Stimulated activated naive CD8-positive, alpha-beta T cell treated with anti-CD3 and anti-CD28 coated beads, Interleukin-15, Interleukin-2, amounts not matched to agents 100 ng/mL and 50 ng/mL, for 24 hours (primary cell): ENCODE results near the gene ITGA3.
"Not testable (repeated sequence)": the region's sequence is repeated elsewhere in the genome, so short reads cannot be mapped to it uniquely, and the experiment has no call there.

Experiments used
- H3K27ac Mint-ChIP-seq: one replicate; pipeline ENCODE4 v1.8.0; 2021; ENCODE audit warnings: mild to moderate bottlenecking, mixed read lengths
- H3K27me3 Mint-ChIP-seq: one replicate; pipeline ENCODE4 v1.8.0; 2021; ENCODE audit warnings: mixed read lengths
- H3K36me3 Mint-ChIP-seq: one replicate; pipeline ENCODE4 v1.8.0; 2021; ENCODE audit warnings: low read depth, mixed read lengths
- H3K4me1 Mint-ChIP-seq: one replicate; pipeline ENCODE4 v1.8.0; 2021; ENCODE audit warnings: low read depth, mixed read lengths
- H3K4me3 Mint-ChIP-seq: one replicate; pipeline ENCODE4 v1.8.0; 2021; ENCODE audit warnings: mild to moderate bottlenecking, mixed read lengths
- H3K9me3 Mint-ChIP-seq: one replicate; pipeline ENCODE4 v1.8.0; 2021; ENCODE audit warnings: mixed read lengths

ITGA3 gene

DNA sequence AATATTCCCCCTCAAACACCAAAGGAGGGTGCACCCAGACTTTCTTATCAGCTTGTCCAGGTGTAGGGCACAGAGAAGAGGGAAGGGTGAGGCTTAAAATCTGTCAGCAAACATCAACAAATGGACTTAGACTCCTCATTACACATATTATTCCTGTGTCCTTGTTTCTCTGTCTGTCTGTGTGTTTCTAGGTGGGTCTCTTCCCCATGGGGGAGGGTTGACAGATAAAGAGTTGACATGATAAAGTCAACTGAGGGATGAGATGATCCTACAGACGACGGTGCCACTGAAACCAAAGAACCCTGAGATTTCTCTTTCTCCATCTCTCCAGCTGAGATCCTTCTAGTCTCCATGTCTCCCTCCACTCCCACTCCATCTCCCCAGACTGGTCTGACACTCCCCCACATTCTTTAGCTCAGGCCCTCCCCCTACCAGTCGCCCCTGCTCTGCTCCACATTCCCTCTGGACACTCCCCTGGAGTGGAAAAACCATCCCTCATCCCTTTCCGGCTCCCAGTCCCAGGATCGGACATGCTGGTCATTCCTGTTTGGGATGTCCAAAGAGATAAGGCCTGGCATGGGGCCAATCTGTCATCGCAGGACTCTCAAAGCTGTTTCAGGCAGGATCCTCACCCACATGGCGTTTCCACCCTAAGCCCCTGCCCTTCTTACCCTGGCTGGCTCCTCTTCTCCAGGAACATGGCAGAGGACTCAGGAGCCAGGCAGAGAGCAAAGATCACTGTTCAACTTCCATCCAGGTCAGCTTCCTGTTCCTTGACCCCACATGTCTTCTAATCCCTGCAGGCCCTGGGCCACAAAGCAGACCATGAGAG, 2.9 kb upstream of the ITGA3 start:
- Mint-ChIP-seq H3K4me1 (peaks cover 46% of the 10 kb centered on the region), H3K27ac (no peak overlapping the region), H3K9me3 (no peaks in the 10 kb centered on the region), H3K36me3 (no peaks in the 10 kb centered on the region), H3K4me3 (no peak overlapping the region), H3K27me3 (peaks cover 23% of the 10 kb centered on the region)

DNA sequence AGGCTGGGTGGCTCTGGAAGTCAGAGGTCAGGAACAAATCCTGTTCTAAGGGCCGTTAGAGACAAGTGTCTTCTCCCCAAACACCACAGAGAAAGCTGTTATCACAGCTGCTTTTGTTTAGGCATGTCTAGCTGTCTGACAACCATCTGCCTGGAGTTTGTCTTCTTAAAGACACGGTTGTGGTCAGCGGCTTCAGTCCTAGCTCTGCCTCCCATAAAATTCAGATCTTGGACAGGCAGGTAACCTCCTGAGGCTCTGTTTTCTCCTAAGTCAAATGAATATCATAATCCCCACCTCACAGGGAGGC, 2.3 kb upstream of the ITGA3 start:
- Mint-ChIP-seq H3K4me1 (peaks cover 45% of the 10 kb centered on the region), H3K27ac (no peak overlapping the region), H3K4me3 (no peak overlapping the region), H3K36me3 (no peaks in the 10 kb centered on the region), H3K9me3 (no peaks in the 10 kb centered on the region), H3K27me3 (peaks cover 23% of the 10 kb centered on the region)

DNA sequence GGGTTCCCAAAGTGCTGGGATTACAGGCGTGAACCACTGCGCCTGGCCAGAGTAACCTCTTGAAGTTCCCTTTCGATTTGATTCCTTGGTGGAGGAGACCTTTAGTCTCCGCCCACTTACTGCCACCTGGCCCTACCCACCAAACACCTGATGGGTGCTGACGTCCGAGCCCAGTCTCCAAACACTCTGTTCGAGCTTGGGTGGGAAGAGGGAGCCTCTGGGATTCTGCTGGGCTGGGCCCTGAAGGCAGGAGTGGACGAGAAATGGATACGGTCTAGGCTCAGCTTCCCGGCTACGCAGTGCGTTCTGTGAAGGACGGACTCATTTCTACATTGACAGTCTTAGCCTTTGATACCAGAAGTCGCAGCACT, 870 bp upstream of the ITGA3 start:
- peak overlapping the region; percentile 84 for H3K4me3 Mint-ChIP-seq
- H3K27ac Mint-ChIP-seq: no peak overlapping the region
- no peaks in the 10 kb centered on the region for H3K36me3 Mint-ChIP-seq
- no peaks in the 10 kb centered on the region for H3K9me3 Mint-ChIP-seq
- H3K4me1 Mint-ChIP-seq: peaks cover 45% of the 10 kb centered on the region
- peaks cover 17% of the 10 kb centered on the region for H3K27me3 Mint-ChIP-seq

DNA sequence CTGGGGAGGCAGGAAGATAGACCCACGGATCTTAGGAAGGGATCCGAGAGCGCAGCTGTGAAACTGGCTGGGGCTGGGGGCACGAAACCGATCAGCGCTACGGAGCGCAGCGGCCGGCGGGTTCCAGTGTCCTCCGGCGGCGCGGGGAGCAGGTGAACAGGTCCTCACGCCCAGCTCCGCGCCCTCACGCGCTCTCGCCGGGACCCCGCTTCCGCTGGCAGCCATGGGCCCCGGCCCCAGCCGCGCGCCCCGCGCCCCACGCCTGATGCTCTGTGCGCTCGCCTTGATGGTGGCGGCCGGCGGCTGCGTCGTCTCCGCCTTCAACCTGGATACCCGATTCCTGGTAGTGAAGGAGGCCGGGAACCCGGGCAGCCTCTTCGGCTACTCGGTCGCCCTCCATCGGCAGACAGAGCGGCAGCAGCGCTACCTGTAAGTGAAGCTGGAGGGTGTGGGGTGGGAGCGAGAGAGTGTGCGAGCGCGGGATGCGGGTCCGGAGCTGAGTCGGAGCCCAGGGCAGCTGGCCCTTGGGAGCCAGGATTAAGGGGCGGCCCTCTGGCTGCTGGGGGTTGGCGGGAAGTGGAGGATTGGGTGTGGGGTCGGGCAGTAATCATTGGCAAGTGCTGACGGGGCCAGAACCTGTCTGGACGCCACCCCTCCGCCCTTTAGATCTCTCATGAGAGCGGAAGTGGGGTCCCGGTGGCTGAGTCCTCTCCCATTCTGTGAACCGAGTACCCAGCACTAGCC, 479 bp downstream of the ITGA3 start:
- Mint-ChIP-seq H3K27me3 (peaks cover 17% of the 10 kb centered on the region), H3K9me3 (no peaks in the 10 kb centered on the region), H3K36me3 (no peaks in the 10 kb centered on the region), H3K27ac (no peak overlapping the region), H3K4me1 (peaks cover 32% of the 10 kb centered on the region), H3K4me3 (peak overlapping the region; percentile 84)

DNA sequence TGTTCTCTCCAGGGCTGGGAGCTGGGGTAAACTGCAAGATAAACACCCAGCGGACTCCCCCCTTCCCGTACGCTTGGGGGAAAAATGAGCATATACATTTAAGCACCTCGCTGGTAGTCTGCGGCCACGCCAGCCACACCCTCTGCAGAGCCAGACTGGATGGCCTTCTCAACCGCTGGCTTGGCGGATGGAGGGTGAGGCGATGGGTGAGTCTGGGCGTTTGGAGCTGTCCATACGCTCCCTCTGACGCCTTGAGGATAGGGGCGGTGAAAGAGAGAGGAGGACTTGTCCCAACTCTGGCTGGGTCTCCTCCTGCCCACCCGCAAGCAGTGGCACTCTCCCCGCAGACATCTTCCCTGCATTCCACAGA, 1.0 kb downstream of the ITGA3 start:
- Mint-ChIP-seq H3K4me1 (peaks cover 26% of the 10 kb centered on the region), H3K27me3 (peaks cover 17% of the 10 kb centered on the region), H3K4me3 (peak overlapping the region; percentile 84), H3K36me3 (no peaks in the 10 kb centered on the region), H3K27ac (no peak overlapping the region), H3K9me3 (no peaks in the 10 kb centered on the region)

DNA sequence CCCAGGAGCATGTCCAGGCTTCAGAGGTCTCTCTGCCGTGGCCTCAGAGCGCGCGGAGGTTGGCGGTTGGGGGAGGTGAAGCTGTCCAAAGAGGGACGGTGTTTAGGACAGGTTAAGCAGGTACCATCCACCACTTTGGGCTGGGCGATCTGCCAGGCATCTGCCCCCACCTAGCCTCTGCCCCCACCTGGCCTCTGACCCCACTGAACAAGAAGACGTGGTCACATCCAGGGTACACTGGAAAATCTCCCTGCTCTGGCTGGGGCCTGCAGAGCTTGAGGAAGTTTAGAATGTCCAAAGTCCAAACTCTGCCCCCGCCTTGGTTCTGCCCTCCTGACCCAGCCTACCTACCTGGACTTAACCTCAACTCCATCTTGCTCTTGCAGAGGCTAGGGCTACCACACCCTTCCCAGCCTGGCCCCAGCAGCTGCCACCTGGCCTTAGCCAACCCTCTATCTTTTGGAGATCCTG, 1.6 kb downstream of the ITGA3 start:
- Mint-ChIP-seq H3K36me3 (no peaks in the 10 kb centered on the region), H3K27ac (no peak overlapping the region), H3K27me3 (peaks cover 17% of the 10 kb centered on the region), H3K9me3 (no peaks in the 10 kb centered on the region), H3K4me3 (peak overlapping the region; percentile 84), H3K4me1 (peaks cover 22% of the 10 kb centered on the region)

DNA sequence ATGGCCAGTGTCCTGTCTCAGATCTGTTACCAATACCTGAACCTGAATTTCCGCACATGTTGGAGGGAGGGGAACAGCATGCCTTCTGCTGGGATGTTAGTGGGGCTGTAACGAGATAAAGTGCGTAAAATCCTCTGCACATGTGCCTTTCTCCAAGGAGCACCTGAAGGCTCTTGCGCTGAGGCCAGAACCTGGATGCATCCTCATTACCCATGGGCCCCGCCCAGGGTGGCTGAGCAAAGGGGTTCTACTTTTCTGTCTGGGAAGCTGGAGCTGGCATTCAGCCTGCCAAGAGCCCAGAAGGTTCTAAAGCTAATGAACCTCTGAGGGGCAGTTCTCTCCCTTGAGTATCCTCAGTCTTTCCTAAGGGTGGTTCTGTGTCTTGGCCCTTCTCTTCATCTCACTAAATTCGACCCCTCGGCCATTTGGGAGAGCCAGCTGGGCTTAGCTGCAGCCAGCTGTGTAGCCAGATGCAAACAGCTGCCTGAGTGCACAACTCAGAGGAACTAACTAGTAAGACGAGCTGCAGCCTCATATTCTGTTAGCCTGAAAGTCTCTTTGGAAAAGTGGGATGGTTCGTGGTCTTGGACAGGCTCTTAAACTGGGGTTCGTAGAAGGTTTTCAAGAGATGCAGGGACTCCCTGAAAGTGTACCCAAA, 2.5 kb downstream of the ITGA3 start:
- peaks cover 22% of the 10 kb centered on the region for H3K4me1 Mint-ChIP-seq
- H3K9me3 Mint-ChIP-seq: no peaks in the 10 kb centered on the region
- H3K4me3 Mint-ChIP-seq: no peak overlapping the region
- no peaks in the 10 kb centered on the region for H3K36me3 Mint-ChIP-seq
- no peak overlapping the region for H3K27ac Mint-ChIP-seq
- peaks cover 17% of the 10 kb centered on the region for H3K27me3 Mint-ChIP-seq

DNA sequence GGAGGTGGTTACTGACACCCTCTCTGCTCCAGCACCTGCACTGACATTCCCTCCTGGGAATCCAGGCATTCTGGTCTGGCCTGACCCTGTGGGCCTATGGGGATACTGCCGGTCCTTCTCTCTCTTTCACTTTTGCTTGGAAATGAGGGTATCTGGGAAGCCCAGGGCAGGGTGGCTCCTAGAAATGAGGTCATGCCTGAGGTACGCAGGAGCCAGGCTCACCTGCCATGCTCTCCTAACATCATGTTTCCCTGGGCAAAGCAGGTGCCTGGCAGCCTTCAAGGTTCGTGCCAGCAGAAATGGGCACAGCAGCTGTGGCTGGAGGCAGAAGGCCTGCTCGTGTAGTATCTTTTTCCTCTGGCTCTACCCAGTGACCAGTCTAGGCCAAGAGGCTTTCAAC, 3.3 kb downstream of the ITGA3 start:
- H3K27ac Mint-ChIP-seq: no peak overlapping the region
- peaks cover 22% of the 10 kb centered on the region for H3K4me1 Mint-ChIP-seq
- no peak overlapping the region for H3K4me3 Mint-ChIP-seq
- no peaks in the 10 kb centered on the region for H3K9me3 Mint-ChIP-seq
- peaks cover 14% of the 10 kb centered on the region for H3K27me3 Mint-ChIP-seq
- no peaks in the 10 kb centered on the region for H3K36me3 Mint-ChIP-seq

DNA sequence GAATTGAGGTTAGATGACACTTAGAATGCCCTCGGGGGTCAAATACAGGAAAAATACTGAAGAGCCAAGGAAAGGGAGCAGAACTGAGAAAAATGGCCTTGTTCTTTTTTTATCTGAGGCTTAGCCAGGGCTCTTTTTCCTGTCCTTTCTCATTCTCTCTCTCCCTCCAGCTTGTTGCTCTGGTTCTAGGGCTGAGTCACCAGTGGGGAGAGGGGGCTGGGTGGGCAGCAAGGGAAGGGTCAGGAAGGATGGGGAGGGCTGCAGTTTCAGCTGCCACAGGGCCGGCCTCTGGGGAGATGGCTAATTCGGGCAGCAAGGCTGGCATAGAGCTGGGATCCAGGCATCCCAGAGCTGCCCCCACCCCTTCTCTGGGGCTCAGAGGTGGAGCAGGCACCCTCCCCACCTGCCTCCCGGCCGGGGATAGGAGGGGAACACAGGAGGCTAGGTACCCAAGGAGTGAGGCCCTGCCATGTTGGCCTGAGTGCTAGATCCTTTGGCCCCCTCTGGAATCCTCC, 3.9 kb downstream of the ITGA3 start:
- no peaks in the 10 kb centered on the region for H3K36me3 Mint-ChIP-seq
- H3K27me3 Mint-ChIP-seq: peaks cover 13% of the 10 kb centered on the region
- H3K9me3 Mint-ChIP-seq: no peaks in the 10 kb centered on the region
- H3K4me1 Mint-ChIP-seq: peaks cover 18% of the 10 kb centered on the region
- H3K27ac Mint-ChIP-seq: no peak overlapping the region
- no peak overlapping the region for H3K4me3 Mint-ChIP-seq

DNA sequence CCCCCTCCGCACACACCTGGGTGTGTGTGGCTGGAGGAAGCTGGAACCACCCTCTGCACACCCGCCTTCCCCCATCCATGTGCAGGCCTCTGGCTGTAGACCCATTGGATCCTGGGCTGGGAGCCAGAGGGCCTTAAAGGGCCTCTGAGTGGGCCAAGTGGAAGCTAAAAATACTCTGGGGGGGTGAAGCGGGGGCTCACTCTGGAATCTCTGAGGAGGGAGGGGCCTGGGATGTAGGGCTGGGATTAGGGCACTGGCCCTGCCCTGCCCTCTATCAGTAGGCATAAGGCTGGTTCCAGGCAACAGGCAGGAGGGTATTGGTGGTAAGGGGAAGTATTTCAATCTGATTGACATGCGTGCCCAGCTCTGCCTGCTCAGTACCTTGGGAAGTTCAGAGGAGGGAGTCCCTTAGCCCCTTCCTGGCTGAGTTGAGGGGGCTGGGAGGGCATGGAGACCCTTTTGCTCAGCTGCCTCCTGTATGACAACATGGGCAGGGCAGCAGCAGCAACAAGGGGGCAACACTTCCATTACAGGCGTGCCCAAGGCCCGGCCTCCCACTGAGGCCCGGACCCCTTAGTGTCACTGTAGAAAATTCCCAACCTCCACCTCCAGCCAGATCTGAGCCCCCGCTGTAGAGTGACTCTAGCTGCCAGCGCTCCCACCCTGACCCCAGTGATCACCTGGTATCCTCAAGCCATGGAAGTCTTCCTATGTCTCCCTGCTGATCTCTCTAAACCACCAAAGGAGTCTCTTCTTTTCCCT, 5.2 kb downstream of the ITGA3 start:
- peaks cover 13% of the 10 kb centered on the region for H3K4me1 Mint-ChIP-seq

DNA sequence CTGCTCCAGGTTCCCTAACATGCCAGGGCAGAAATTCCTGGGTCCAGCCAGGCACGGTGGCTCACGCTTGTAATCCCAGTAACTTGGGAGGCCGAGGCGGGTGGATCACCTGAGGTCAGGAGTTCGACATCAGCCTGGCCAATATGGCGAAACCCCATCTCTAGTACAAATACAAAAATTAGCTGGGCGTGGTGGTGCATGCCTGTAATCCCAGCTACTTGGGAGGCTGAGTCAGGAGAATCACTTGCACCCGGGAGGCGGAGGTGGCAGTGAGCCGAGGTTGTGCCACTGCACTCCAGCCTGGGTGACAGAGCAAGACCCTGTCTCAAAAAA, 5.8 kb downstream of the ITGA3 start:
- not testable (repeated sequence) for H3K36me3 Mint-ChIP-seq, H3K4me3 Mint-ChIP-seq
- H3K4me1 Mint-ChIP-seq: peaks cover 12% of the 10 kb centered on the region

More for the DNA sequence above, 5.2 kb downstream of the ITGA3 start:
- Mint-ChIP-seq H3K4me3 (no peak overlapping the region), H3K27me3 (peaks cover 9% of the 10 kb centered on the region), H3K27ac (no peak overlapping the region), H3K36me3 (no peaks in the 10 kb centered on the region), H3K9me3 (no peaks in the 10 kb centered on the region)

DNA sequence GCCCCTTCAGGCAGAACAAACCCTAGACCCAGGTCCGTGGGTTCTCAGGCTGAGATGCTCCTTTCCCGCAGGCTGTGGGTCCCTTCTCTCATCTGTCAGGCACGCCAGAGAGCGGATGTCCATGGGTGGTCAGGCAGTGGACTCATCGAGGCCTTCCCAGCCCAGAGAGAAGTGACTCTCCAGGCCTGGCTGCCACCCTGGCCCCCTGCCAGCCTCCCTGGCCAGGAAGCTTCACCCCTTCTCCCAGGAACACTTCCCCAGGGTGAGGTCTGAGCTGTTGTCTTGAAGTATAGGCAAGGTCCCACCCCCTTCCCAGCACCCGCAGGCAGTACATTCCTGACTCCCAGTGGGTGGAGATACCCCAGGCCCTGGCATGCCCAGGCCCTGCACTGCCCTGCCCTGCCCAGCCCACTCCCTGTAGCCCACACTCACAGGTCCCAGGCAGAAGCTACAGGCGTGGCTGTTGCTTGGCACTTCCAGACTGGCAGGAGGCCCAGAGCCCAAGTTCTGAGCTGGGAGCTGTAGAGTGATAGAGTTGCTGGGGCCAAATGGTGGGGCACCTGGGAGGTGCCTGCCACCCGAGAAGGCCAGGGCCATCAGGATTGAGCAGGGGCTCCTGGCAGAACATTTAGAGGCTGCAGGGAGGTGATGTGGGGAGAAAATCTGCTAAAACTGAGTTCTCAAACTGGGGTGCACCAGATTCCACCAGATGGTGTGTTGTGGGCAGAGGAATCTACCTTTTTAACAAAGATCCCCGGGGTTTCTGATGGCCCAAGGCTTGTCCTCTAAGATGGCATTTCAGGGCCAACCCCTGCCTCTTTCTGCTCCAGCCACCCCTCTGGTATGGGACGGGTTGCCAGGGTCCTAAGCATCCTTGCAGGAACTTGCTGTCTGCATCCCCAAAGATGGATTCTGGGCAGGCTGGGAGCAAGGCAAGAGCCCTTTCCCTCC, 6.7 kb downstream of the ITGA3 start:
- Mint-ChIP-seq H3K27ac (no peak overlapping the region), H3K36me3 (no peaks in the 10 kb centered on the region), H3K4me1 (peaks cover 5% of the 10 kb centered on the region), H3K27me3 (peaks cover 5% of the 10 kb centered on the region), H3K4me3 (no peak overlapping the region), H3K9me3 (no peaks in the 10 kb centered on the region)

More for the DNA sequence above, 5.8 kb downstream of the ITGA3 start:
- not testable (repeated sequence) for H3K9me3 Mint-ChIP-seq, H3K27me3 Mint-ChIP-seq, H3K27ac Mint-ChIP-seq

DNA sequence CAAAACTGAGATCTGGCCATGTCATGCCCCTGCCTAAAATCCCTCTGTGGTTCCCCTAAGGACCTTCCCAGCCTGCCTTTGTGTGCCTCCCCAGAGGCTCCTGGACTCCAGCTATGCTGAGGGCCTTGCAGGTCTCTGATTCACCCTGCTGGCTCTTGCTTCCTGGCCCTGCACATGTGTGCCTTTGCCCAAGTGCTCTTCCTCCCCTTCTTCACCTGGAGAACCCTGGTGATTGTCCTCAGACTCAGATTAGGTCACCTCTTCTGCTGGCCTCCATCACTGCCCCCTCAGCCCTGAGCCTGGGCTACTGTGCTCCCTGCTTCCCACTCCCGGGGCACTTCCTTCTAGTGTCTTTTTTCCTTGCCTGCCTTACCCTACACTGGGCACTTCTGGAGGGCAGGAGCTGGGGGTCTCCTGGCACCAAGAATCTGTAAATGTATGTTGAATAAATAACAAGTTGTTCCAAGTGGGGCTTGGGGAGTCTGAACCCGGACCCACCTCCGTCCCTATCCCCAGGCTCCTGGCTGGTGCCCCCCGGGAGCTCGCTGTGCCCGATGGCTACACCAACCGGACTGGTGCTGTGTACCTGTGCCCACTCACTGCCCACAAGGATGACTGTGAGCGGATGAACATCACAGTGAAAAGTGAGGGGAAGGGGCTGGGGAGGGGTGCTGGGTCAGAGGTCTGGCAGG, 7.8 kb downstream of the ITGA3 start:
- Mint-ChIP-seq H3K9me3 (no peaks in the 10 kb centered on the region), H3K4me3 (no peak overlapping the region), H3K36me3 (no peaks in the 10 kb centered on the region), H3K4me1 (no peaks in the 10 kb centered on the region), H3K27me3 (no peaks in the 10 kb centered on the region), H3K27ac (no peak overlapping the region)
